ENCODE measurements around the gene TMEM141. TPM values are rescaled to one million over a fixed set of nuclear protein-coding genes. Genes with fewer than 3 reads are reported as not detected.
"Not testable (repeated sequence)": the region's sequence is repeated elsewhere in the genome, so short reads cannot be mapped to it uniquely, and the experiment has no call there.

TMEM141 gene
- total and polyA plus RNA-seq, 9 donors: 23.4 to 115 (median 64.8) TPM

GRCh38 chr9:136787690-136788400 is 3.3 kb upstream of the TMEM141 start:
- Histone ChIP-seq H3K9me3 (no peaks in the 10 kb centered on the region), H3K27ac (no peak overlapping the region), H3K4me1 (ENCODE audit: insufficient read depth) (peaks cover 7% of the 10 kb centered on the region), H3K4me3 (no peak overlapping the region), H3K27me3 (no peaks in the 10 kb centered on the region), H3K36me3 (no peaks in the 10 kb centered on the region)
- WGBS, 3 donors: 12 to 14% (median 14%) methylated on average over 21 of the region's 21 CpGs
- intact Hi-C loops (cut with DNase I): loop anchor here (2.0 to 10.0 kb wide), 5 partner anchors 244 to 437 kb away; partner anchors contain the start of genes CYSRT1 (in 1 of the 4), FUT7 (in 1 of the 4), RNF208 (in 1 of the 4) and RNF224 (in 1 of the 4)
- TF ChIP-seq EP300 (IDR thresholded peaks at IDR 0.05) (no peak), CTCF (IDR thresholded peaks at IDR 0.05) (peak; percentile 87 to 93 (median 88)), POLR2A (IDR thresholded peaks at IDR 0.05) (no peak)
- DNase-seq: peak in 4 of 5 donors; percentile 69 to 77 (median 76)

- H3K27me3 ChIP-seq; H3K9me3 ChIP-seq; H3K4me3 ChIP-seq; H3K36me3 ChIP-seq; H3K4me1 ChIP-seq (ENCODE audit: insufficient read depth); H3K27ac ChIP-seq: not testable (repeated sequence)
- WGBS, 3 donors: 50 to 51% (median 51%) methylated on average over 27 of the region's 27 CpGs
- intact Hi-C loops (cut with DNase I): loop anchor here in 3 of 4 donors (2.0 to 10.0 kb wide), 4 partner anchors 243 to 436 kb away; partner anchors contain the start of genes CYSRT1 (in 1 of the 3), FUT7 (in 1 of the 3), RNF208 (in 1 of the 3) and RNF224 (in 1 of the 3)
- peak in 1 of 5 donors; percentile 46 for DNase-seq
Observed at GRCh38 chr9:136788644-136789522, 2.3 kb upstream of the TMEM141 start.

- Histone ChIP-seq H3K4me3 (no peak overlapping the region), H3K36me3 (no peaks in the 10 kb centered on the region), H3K27me3 (no peaks in the 10 kb centered on the region), H3K9me3 (no peaks in the 10 kb centered on the region), H3K4me1 (ENCODE audit: insufficient read depth) (peaks cover 7% of the 10 kb centered on the region), H3K27ac (no peak overlapping the region)
- intact Hi-C loops (cut with DNase I): loop anchor here in 3 of 4 donors (2.0 to 10.0 kb wide), 4 partner anchors 243 to 435 kb away; partner anchors contain the start of genes CYSRT1 (in 1 of the 3), FUT7 (in 1 of the 3), RNF208 (in 1 of the 3) and RNF224 (in 1 of the 3)
- no peak for DNase-seq
- WGBS, 3 donors: 57 to 66% (median 60%) methylated on average over 3 of the region's 3 CpGs
- TF ChIP-seq POLR2A (IDR thresholded peaks at IDR 0.05): no peak
- no peak for TF ChIP-seq EP300 (IDR thresholded peaks at IDR 0.05)
- no peak for TF ChIP-seq CTCF (IDR thresholded peaks at IDR 0.05)
Observed at GRCh38 chr9:136789523-136789937, 1.6 kb upstream of the TMEM141 start.

- TF ChIP-seq CTCF (IDR thresholded peaks at IDR 0.05): peak; percentile 34 to 84 (median 75)
- TF ChIP-seq POLR2A (IDR thresholded peaks at IDR 0.05): no peak
- TF ChIP-seq EP300 (IDR thresholded peaks at IDR 0.05): no peak
- Histone ChIP-seq H3K27me3 (no peaks in the 10 kb centered on the region), H3K27ac (peak overlapping the region; percentile 78 to 82), H3K36me3 (no peaks in the 10 kb centered on the region), H3K4me1 (ENCODE audit: insufficient read depth) (peaks cover 12% of the 10 kb centered on the region), H3K4me3 (peak overlapping the region; percentile 77), H3K9me3 (no peaks in the 10 kb centered on the region)
- peak; percentile 63 to 81 (median 79) for DNase-seq
- intact Hi-C loops (cut with DNase I): loop anchor here in 1 of 4 donors (10.0 kb wide), 1 partner anchor 53 kb away; the partner anchor contains the start of genes AJM1 and PHPT1
- WGBS, 3 donors: 2 to 4% (median 2%) methylated on average over 25 to 29 of the region's 29 CpGs
Observed at GRCh38 chr9:136791516-136792276, 552 bp downstream of the TMEM141 start.
